ENCODE measurements around the gene MAU2.

DNA sequence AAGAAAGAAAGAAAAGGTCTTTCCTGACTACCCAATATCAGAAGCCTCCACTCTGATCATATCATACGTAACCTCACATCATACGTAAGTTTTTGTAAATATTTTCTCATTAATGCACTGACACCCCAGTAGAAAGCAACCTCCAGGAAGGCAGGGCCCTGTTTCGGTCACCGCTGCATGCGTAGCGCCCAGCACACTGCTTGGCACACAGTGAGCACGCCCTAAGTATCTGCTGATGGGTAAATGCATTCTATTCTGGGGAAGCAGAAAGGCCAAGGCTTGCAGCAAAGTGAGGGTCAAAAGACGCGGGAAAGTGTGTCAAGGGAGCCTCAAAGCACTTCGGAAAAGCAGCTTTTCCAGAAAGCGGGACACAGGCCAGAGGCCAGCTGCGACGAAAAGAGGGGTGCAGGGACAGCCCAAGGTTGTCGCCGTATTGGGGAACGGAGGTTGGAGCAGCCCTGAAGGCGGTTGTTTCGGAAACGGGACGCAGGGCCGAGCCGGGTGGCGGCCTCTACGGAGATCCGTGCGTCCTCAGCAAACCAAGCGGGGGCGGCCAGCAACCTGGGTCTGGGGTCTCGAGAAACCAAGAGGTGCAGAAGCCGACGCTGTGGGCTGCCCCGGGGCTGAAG lies 783 bp upstream of the MAU2 start:
- TF ChIP-seq YY1 (IDR thresholded peaks at IDR 0.05; ENCODE audit: low read depth, low read length) (no peak), JUND (IDR thresholded peaks at IDR 0.05; ENCODE audit: low read length) (no peak), RBBP5 (IDR thresholded peaks at IDR 0.05; ENCODE audit: borderline replicate concordance, low read depth, low read length) (0 out of 2 replicates have a peak, but pooled peaks have one; percentile 44), SIN3A (conservative IDR thresholded peaks at IDR 0.05 in 1 of 2, IDR thresholded peaks at IDR 0.05 in 1 of 2; ENCODE audit: low read depth in 1 of 2, low read length in 2 of 2) (no peak; a peak in 2 of 4 replicates), CBX8 (IDR thresholded peaks at IDR 0.05; ENCODE audit: borderline replicate concordance, low read depth, low read length) (no peak), POLR2A (IDR thresholded peaks at IDR 0.05; ENCODE audit: control extremely low read depth in 1 of 2, low read depth in 2 of 2, low read length in 2 of 2) (no peak), CBX5 (IDR thresholded peaks at IDR 0.05; ENCODE audit: low read depth, low read length) (no peak), RFX5 (IDR thresholded peaks at IDR 0.05; ENCODE audit: borderline replicate concordance, low read depth, low read length) (no peak), EP300 (IDR thresholded peaks at IDR 0.05; ENCODE audit: borderline replicate concordance in 1 of 2, low read depth in 2 of 2, low read length in 2 of 2) (no peak), GTF2F1 (IDR thresholded peaks at IDR 0.05; ENCODE audit: borderline replicate concordance, low read depth, low read length) (no peak), CREB1 (IDR thresholded peaks at IDR 0.05) (no peak), KDM5A (IDR thresholded peaks at IDR 0.05; ENCODE audit: low read length) (no peak)
- TF ChIP-seq, protein P1, sequence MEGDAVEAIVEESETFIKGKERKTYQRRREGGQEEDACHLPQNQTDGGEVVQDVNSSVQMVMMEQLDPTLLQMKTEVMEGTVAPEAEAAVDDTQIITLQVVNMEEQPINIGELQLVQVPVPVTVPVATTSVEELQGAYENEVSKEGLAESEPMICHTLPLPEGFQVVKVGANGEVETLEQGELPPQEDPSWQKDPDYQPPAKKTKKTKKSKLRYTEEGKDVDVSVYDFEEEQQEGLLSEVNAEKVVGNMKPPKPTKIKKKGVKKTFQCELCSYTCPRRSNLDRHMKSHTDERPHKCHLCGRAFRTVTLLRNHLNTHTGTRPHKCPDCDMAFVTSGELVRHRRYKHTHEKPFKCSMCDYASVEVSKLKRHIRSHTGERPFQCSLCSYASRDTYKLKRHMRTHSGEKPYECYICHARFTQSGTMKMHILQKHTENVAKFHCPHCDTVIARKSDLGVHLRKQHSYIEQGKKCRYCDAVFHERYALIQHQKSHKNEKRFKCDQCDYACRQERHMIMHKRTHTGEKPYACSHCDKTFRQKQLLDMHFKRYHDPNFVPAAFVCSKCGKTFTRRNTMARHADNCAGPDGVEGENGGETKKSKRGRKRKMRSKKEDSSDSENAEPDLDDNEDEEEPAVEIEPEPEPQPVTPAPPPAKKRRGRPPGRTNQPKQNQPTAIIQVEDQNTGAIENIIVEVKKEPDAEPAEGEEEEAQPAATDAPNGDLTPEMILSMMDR (IDR thresholded peaks at IDR 0.05; ENCODE audit: control extremely low read depth in 1 of 3, insufficient read depth in 1 of 3, low read depth in 1 of 3, low read length in 3 of 3) = no peak
- TF ChIP-seq, protein P2, sequence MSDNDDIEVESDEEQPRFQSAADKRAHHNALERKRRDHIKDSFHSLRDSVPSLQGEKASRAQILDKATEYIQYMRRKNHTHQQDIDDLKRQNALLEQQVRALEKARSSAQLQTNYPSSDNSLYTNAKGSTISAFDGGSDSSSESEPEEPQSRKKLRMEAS (IDR thresholded peaks at IDR 0.05) = no peak
